ENCODE measurements around the gene TMEM233.

Gene TMEM233

DNA sequence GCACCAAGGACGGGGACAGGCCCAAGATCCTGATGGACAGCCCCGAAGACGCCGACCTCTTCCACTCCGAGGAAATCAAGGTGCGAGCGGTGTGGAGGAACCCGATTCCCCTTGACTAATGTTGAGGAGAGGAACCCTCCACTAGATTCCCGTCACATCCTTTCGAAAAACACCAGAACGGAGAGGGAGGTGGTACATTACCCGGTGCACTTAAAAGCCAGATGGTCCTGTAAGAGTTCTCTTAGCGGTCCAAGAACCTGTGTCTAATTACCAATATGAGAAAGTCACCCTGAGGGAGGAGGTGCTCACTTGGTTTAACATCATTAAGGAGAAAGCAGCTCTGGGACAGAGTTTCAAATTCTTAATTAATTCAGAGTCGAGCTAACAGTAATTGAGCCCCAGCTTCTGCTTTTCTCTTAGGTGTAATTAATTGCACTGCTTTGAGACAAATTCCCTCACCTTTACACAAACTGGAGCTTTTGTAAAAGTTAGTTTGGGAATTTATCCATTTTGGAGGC, 74.8 kb downstream of the TMEM233 start:
- H3K27ac ChIP-seq = peak overlapping the region; percentile 97
- TF ChIP-seq, protein P1, sequence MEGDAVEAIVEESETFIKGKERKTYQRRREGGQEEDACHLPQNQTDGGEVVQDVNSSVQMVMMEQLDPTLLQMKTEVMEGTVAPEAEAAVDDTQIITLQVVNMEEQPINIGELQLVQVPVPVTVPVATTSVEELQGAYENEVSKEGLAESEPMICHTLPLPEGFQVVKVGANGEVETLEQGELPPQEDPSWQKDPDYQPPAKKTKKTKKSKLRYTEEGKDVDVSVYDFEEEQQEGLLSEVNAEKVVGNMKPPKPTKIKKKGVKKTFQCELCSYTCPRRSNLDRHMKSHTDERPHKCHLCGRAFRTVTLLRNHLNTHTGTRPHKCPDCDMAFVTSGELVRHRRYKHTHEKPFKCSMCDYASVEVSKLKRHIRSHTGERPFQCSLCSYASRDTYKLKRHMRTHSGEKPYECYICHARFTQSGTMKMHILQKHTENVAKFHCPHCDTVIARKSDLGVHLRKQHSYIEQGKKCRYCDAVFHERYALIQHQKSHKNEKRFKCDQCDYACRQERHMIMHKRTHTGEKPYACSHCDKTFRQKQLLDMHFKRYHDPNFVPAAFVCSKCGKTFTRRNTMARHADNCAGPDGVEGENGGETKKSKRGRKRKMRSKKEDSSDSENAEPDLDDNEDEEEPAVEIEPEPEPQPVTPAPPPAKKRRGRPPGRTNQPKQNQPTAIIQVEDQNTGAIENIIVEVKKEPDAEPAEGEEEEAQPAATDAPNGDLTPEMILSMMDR (conservative IDR thresholded peaks at IDR 0.05) = no peak

DNA sequence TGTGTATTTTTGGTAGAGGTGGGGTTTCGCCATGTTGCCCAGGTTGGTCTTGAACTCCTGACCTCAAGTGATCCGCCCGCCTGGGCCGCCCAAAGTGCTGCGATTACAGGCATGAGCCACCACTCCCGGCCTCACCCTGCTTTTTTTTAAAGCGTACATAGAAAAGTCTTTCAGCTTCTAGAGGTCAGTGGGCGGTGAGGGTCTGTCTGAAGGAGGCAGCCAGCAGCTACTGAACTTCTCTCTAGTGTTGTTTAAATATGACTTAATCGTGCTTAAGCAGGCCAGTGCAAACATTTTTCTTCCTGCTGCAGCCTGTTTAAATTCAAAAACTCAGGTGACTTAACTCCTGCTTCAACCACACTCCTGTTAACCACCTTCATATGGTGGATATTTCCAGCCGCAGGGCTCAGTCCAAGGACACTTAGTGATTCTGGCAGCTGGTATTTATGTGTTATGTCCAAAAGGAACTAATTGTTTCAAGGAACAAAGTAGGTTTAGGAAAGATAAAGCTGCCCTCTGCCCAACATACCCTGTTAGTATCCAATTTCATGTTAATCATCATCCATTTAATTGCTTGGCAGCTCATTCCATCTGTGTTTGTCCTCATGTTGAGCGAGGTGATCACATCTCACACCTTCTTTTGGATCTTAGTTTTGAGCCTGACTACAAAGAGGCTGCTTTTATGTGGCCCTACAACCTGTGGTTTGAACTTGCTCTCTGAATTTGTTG, 76.3 kb downstream of the TMEM233 start:
- TF ChIP-seq, protein P1 (conservative IDR thresholded peaks at IDR 0.05) = no peak
- H3K27ac ChIP-seq = peak overlapping the region; percentile 97

DNA sequence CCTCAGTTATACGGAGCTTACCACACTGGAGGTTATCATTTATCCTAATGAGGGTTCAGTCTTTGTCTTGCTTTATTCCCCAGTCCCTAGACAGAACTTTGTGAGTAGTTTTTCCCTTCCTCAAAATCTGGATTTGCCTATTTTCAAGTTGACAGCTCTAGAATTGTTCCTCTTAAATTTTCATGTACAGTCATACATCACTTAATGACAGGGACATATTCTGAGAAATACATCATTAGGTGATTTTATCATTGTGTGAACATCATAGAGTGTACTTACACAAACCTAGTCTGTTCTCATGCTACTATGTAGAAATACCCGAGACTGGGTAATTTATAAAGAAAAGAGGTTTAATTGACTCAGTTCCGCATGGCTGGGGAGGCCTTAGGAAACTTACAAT, 77.5 kb downstream of the TMEM233 start:
- peak overlapping the region; percentile 97 for H3K27ac ChIP-seq
- TF ChIP-seq, protein P1 (conservative IDR thresholded peaks at IDR 0.05) = no peak

DNA sequence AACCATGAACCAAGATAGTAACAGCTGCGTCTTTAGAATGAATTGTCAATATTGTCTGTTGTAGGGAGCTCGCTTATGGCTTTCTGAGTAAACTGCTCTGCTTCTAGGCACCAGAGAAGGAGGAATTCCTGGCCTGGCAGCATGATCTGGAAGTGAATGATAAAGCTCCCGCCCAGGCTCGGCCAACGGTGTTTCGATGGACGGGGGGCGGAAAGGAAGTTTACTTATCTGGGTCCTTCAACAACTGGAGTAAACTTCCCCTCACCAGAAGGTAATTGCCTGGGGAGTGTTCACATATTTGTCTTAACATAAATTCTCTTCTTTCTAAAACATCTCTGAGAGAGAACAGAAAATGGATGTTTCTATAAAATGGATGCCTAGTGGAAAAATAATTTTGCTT, 78.6 kb downstream of the TMEM233 start:
- no peak overlapping the region for H3K27ac ChIP-seq
- TF ChIP-seq, protein P1 (conservative IDR thresholded peaks at IDR 0.05) = no peak

DNA sequence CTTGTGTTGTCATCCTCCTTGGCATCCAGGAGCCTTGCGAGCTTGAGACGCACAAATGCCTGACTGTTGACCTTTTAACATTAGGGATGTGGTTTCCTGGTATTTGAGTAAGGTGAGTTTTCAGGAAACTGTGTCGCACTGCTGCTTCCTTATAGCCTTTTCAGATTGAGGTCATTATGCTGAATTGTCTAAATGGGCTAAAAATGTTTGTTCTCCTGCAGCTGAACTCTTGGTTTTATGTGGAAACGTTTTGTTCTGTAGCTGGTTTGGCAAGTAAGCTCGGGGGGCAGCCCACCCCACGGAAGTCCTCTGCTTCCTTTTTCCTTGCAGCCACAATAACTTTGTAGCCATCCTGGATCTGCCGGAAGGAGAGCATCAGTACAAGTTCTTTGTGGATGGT, 80.1 kb downstream of the TMEM233 start:
- TF ChIP-seq, protein P1 (conservative IDR thresholded peaks at IDR 0.05) = no peak
- no peak overlapping the region for H3K27ac ChIP-seq

DNA sequence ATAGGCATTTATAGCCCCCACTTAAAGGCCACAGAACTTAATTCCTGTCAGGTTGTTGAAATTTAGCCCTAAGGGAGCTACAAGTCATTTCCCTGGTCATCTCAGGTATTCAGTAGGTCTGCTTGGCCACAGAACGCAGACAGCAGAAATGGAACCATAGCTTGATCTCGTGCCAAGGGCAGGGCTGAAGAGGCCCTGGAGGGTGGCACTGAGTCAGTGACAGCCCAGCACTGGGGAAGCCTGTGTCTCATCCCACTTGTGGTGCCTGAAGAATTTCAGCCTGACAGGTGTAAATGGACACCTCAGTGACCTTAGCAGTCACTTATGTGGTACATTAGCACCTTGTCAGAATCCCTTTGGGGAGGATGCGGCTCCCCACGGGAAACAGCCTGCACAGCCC, 81.0 kb downstream of the TMEM233 start:
- H3K27ac ChIP-seq = no peak overlapping the region
- TF ChIP-seq, protein P1 (conservative IDR thresholded peaks at IDR 0.05) = no peak

DNA sequence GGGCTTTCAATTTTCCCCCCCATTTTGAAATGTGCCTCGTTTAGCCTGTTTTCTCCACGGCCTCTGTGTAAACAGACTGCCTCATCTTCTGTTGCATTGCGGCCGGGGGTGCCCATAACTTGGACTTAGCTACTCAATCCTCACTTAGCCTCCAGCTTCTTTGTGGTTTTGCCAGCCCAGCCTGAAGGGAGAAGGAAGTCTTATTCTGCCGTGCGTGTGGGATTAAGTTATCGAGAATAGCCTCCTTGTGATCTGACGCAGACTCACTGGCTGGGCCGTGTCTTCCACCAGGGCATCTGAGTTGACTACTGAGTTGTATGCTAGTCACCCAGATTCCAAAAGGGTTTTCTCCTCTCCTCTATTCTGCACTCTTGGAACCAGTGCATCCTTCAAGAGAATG, 82.4 kb downstream of the TMEM233 start:
- no peak overlapping the region for H3K27ac ChIP-seq
- TF ChIP-seq, protein P1 (conservative IDR thresholded peaks at IDR 0.05) = no peak

Measured in VCaP (cell line).